Measurements from ENCODE around the gene CHIA. TPM values are rescaled to one million over a fixed set of nuclear protein-coding genes. Genes with fewer than 3 reads are reported as not detected.
"Not testable (repeated sequence)": the region's sequence is repeated elsewhere in the genome, so short reads cannot be mapped to it uniquely, and the experiment has no call there.

The CHIA gene
- total RNA-seq, 1 donor from 2014 or later = not detected

GRCh38 chr1:111323231-111323630, 32.6 kb downstream of the CHIA start:
- Mint-ChIP-seq H3K36me3 (no peaks in the 10 kb centered on the region), H3K4me1 (peaks cover 4% of the 10 kb centered on the region), H3K27me3 (ENCODE audit: low read depth) (no peaks in the 10 kb centered on the region), H3K27ac (no peak overlapping the region), H3K9me3 (peaks cover 17% of the 10 kb centered on the region), H3K4me3 (no peak overlapping the region)
- TF ChIP-seq, protein P1, sequence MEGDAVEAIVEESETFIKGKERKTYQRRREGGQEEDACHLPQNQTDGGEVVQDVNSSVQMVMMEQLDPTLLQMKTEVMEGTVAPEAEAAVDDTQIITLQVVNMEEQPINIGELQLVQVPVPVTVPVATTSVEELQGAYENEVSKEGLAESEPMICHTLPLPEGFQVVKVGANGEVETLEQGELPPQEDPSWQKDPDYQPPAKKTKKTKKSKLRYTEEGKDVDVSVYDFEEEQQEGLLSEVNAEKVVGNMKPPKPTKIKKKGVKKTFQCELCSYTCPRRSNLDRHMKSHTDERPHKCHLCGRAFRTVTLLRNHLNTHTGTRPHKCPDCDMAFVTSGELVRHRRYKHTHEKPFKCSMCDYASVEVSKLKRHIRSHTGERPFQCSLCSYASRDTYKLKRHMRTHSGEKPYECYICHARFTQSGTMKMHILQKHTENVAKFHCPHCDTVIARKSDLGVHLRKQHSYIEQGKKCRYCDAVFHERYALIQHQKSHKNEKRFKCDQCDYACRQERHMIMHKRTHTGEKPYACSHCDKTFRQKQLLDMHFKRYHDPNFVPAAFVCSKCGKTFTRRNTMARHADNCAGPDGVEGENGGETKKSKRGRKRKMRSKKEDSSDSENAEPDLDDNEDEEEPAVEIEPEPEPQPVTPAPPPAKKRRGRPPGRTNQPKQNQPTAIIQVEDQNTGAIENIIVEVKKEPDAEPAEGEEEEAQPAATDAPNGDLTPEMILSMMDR (IDR thresholded peaks at IDR 0.05; ENCODE audit: unreplicated experiment) = no peak
- no peak for DNase-seq (ENCODE audit: low spot score in 2 of 2, unreplicated experiment in 2 of 2)

DNA sequence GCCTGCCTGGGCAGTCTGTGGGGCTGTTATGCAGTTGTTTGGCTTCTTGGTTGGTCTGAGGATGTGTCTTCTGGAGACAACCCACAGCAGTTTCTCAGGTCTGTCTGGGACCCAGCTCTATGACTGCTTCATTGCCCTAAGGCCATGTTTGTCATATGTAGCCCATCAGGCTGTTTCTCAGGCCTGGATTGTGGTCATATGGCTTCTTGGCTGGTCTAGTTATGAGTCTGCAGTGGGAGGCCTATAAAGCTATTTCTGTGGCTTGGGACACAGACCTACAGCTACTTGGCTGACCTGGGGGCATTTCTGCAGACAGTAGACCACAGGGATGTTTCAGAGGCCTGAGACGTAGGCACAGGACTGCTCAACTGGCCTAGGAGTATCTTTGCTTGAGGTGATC, 41.5 kb downstream of the CHIA start:
- no peak for DNase-seq (ENCODE audit: low spot score in 2 of 2, unreplicated experiment in 2 of 2)
- peaks cover 54% of the 10 kb centered on the region for H3K9me3 Mint-ChIP-seq
- no peaks in the 10 kb centered on the region for H3K27me3 Mint-ChIP-seq (ENCODE audit: low read depth)
- no peak overlapping the region for H3K4me3 Mint-ChIP-seq
- no peaks in the 10 kb centered on the region for H3K4me1 Mint-ChIP-seq
- no peaks in the 10 kb centered on the region for H3K36me3 Mint-ChIP-seq
- TF ChIP-seq, protein P1 (IDR thresholded peaks at IDR 0.05; ENCODE audit: unreplicated experiment) = no peak
- no peak overlapping the region for H3K27ac Mint-ChIP-seq

- Mint-ChIP-seq H3K27ac (no peak overlapping the region), H3K4me3 (no peak overlapping the region), H3K4me1 (no peaks in the 10 kb centered on the region), H3K27me3 (ENCODE audit: low read depth) (no peaks in the 10 kb centered on the region), H3K36me3 (no peaks in the 10 kb centered on the region), H3K9me3 (peaks cover 35% of the 10 kb centered on the region)
- DNase-seq (ENCODE audit: low spot score in 2 of 2, unreplicated experiment in 2 of 2) = no peak
- TF ChIP-seq, protein P1 (IDR thresholded peaks at IDR 0.05; ENCODE audit: unreplicated experiment) = no peak
Observed at GRCh38 chr1:111334169-111334568, 43.5 kb downstream of the CHIA start.

DNA sequence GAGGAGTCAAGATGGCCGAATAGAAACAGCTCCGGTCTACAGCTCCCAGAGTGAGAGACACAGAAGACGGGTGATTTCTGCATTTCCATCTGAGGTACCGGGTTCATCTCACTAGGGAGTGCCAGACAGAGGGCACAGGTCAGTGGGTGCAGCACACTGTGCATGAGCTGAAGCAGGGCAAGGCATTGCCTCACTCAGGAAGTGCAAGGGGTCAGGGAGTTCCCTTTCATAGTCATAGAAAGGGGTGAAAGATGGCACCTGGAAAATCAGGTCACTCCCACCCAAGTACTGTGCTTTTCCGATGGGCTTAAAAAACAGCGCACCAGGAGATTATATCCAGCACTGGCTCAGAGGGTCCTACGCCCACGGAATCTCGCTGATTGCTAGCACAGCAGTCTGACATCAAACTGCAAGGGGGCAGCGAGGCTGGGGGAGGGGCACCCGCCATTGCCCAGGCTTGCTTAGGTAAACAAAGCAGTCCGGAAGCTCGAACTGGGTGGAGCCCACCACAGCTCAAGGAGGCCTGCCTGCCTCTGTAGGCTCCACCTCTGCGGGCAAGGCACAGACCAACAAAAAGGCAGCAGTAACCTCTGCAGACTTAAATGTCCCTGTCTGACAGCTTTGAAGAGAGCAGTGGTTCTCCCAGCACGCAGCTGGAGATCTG, 44.7 kb downstream of the CHIA start:
- H3K4me1 Mint-ChIP-seq; H3K36me3 Mint-ChIP-seq; H3K4me3 Mint-ChIP-seq; DNase-seq (ENCODE audit: low spot score in 2 of 2, unreplicated experiment in 2 of 2); H3K27ac Mint-ChIP-seq; H3K27me3 Mint-ChIP-seq (ENCODE audit: low read depth): not testable (repeated sequence)
- peaks cover 26% of the 10 kb centered on the region for H3K9me3 Mint-ChIP-seq

DNA sequence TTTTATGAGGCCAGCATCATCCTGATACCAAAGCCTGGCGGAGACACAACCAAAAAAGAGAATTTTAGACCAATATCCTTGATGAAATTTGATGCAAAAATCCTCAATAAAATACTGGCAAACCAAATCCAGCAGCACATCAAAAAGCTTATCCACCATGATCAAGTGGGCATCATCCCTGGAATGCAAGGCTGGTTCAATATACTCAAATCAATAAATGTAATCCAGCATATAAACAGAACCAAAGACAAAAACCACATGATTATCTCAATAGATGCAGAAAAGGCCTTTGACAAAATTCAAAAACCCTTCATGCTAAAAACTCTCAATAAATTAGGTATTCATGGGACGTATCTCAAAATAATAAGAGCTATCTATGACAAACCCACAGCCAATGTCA, 48.2 kb downstream of the CHIA start:
- H3K4me1 Mint-ChIP-seq; H3K27me3 Mint-ChIP-seq (ENCODE audit: low read depth); H3K4me3 Mint-ChIP-seq; H3K27ac Mint-ChIP-seq; H3K36me3 Mint-ChIP-seq; DNase-seq (ENCODE audit: low spot score in 2 of 2, unreplicated experiment in 2 of 2): not testable (repeated sequence)
- H3K9me3 Mint-ChIP-seq = peaks cover 11% of the 10 kb centered on the region

GRCh38 chr1:111346089-111346885, 55.6 kb downstream of the CHIA start:
- TF ChIP-seq, protein P1 (IDR thresholded peaks at IDR 0.05; ENCODE audit: unreplicated experiment) = no peak
- H3K9me3 Mint-ChIP-seq = no peaks in the 10 kb centered on the region
- H3K4me1 Mint-ChIP-seq = peaks cover 14% of the 10 kb centered on the region
- no peaks in the 10 kb centered on the region for H3K27me3 Mint-ChIP-seq (ENCODE audit: low read depth)
- H3K27ac Mint-ChIP-seq = peak overlapping the region; percentile 90
- H3K4me3 Mint-ChIP-seq = peak overlapping the region; percentile 88
- peak; percentile 79 to 94 for DNase-seq (ENCODE audit: low spot score in 2 of 2, unreplicated experiment in 2 of 2)
- no peaks in the 10 kb centered on the region for H3K36me3 Mint-ChIP-seq

Data from mesothelial cell of epicardium (in vitro differentiated cells).